HCT116 (cell line): ENCODE data around the gene ECE2. TPM values are rescaled to one million over a fixed set of nuclear protein-coding genes. Genes with fewer than 3 reads are reported as not detected.

Experiments used
- ATAC-seq: fragments of 200-7000 bp; cut with Tn5 transposase; 2 replicates; pipeline ENCODE4 v1.9.1; 2020; ENCODE audit warnings: mild to moderate bottlenecking, moderate library complexity
- BruUV-seq: library from RNA; stranded (reverse); fragments of 400-500 nt; replicated peaks from 2 replicates; lab custom pipeline; 2021; lab: Mats Ljungman, UMichigan
- CTCF ChIA-PET: fragments of 300-600 bp; sonication (Branson Sonifier 250); formaldehyde crosslinking; loops from one replicate; lab custom pipeline; 2021; ENCODE audit warnings: antibody characterized with exemption; lab: Charles Lee
- POLR2A ChIA-PET: fragments of 300-600, 350-600 bp; sonication (Branson Sonifier 250); formaldehyde crosslinking; loops from one replicate; lab custom pipeline; 2021; ENCODE audit warnings: antibody characterized with exemption; lab: Charles Lee
- RAD21 ChIA-PET, 2 experiments: fragments of 300-600 bp; sonication (Branson Sonifier 250); formaldehyde crosslinking; loops; one replicate each; lab custom pipeline; 2023; ENCODE audit warnings: low total read pairs in 2 of 2; ENCODE audit not compliant: uncharacterized antibody in 2 of 2, unreplicated experiment in 2 of 2, low non-redundant PET in 1 of 2; lab: Charles Lee
- DNase-seq: peaks from one replicate; pipeline ENCODE4 v3.0.0-alpha.2; 2010; ENCODE audit warnings: low read depth, low spot score
- H2AFZ ChIP-seq: fragments of 200-600 bp; shearing (Covaris generic), sonication (generic); 2 replicates; pipeline ENCODE4 v1.6.1; 2017; ENCODE audit warnings: low read depth, mixed run types, mixed read lengths, antibody characterized with exemption, low read length; ENCODE audit not compliant: poor library complexity, severe bottlenecking
- H3K27ac ChIP-seq: 2 replicates; pipeline ENCODE4 v1.5.1; 2012; ENCODE audit warnings: low read depth, low read length
- H3K27me3 ChIP-seq: fragments of 200-600 bp; sonication (generic); 2 replicates; pipeline ENCODE4 v1.6.1; 2016; ENCODE audit warnings: mixed run types, low read length, mixed read lengths; ENCODE audit not compliant: insufficient read depth
- H3K36me3 ChIP-seq, 2 experiments: fragments of 200-500 bp in 1 of 2; fragments of 200-600 bp in 1 of 2; sonication (Bioruptor generic) in 1 of 2; sonication (generic) in 1 of 2; 2 replicates each; pipeline versions ENCODE4 v1.5.1 to v1.6.1; 2014 to 2016; ENCODE audit warnings: low read length in 2 of 2, inconsistent platforms in 1 of 2, mixed read lengths in 1 of 2, mixed run types in 1 of 2; ENCODE audit not compliant: insufficient read depth in 2 of 2, control insufficient read depth in 1 of 2
- H3K4me1 ChIP-seq, 2 experiments: fragments of 200-600 bp in 1 of 2; sonication (generic) in 1 of 2; 2 replicates each; pipeline versions ENCODE4 v1.5.1 to v1.6.1; 2012 to 2017; ENCODE audit warnings: low read length in 2 of 2, inconsistent platforms in 1 of 2, mild to moderate bottlenecking in 1 of 2, mixed read lengths in 1 of 2, mixed run types in 1 of 2, moderate library complexity in 1 of 2; ENCODE audit not compliant: insufficient read depth in 2 of 2, control insufficient read depth in 1 of 2
- H3K4me2 ChIP-seq: fragments of 200-600 bp; sonication (generic); 2 replicates; pipeline ENCODE4 v1.6.1; 2017; ENCODE audit warnings: mixed run types, low read length, mixed read lengths
- H3K4me3 ChIP-seq, 2 experiments: fragments of 200-600 bp in 1 of 2; sonication (generic) in 1 of 2; replicated peaks in 1 of 2; 2 replicates each; pipeline ENCODE4 v1.5.1; 2011 to 2016; ENCODE audit warnings: low read length in 2 of 2, control low read depth in 1 of 2, low read depth in 1 of 2, mild to moderate bottlenecking in 1 of 2, mixed read lengths in 1 of 2, mixed run types in 1 of 2
- H3K79me2 ChIP-seq: fragments of 200-600 bp; sonication (generic); 2 replicates; pipeline ENCODE4 v1.6.1; 2017; ENCODE audit warnings: mild to moderate bottlenecking, mixed run types, low read length, moderate library complexity, mixed read lengths; ENCODE audit not compliant: insufficient read depth
- H3K9ac ChIP-seq: fragments of 200-600 bp; sonication (generic); 2 replicates; pipeline ENCODE4 v1.6.1; 2016; ENCODE audit warnings: low read length, mixed read lengths
- H3K9me2 ChIP-seq: fragments of 200-600 bp; sonication (generic), shearing (Covaris generic); 2 replicates; pipeline ENCODE4 v1.6.1; 2017; ENCODE audit warnings: mixed run types, mild to moderate bottlenecking, moderate library complexity; ENCODE audit not compliant: insufficient read depth
- H3K9me3 ChIP-seq, 2 experiments: fragments of 200-500 bp in 1 of 2; fragments of 200-600 bp in 1 of 2; sonication (Bioruptor generic) in 1 of 2; sonication (generic) in 1 of 2; 2 replicates each; pipeline ENCODE4 v1.6.1; 2014 to 2017; ENCODE audit warnings: low read length in 2 of 2, mixed read lengths in 2 of 2, inconsistent platforms in 1 of 2, low read depth in 1 of 2, mild to moderate bottlenecking in 1 of 2, mixed run types in 1 of 2, moderate library complexity in 1 of 2; ENCODE audit not compliant: control insufficient read depth in 1 of 2, insufficient read depth in 1 of 2
- H4K20me1 ChIP-seq: fragments of 200-600 bp; sonication (generic), shearing (Covaris generic); 2 replicates; pipeline ENCODE4 v1.6.1; 2017; ENCODE audit warnings: mixed run types, mild to moderate bottlenecking, moderate library complexity; ENCODE audit not compliant: insufficient read depth
- CEBPB ChIP-seq: IDR thresholded peaks from 2 replicates; pipeline ENCODE4 v1.6.1; 2012; ENCODE audit warnings: low read depth
- POLR2A ChIP-seq: IDR thresholded peaks from 2 replicates; pipeline ENCODE4 v1.7.0; 2011; ENCODE audit warnings: borderline replicate concordance; ENCODE audit not compliant: insufficient read depth, insufficient read length; ENCODE audit errors: extremely low read depth
- RAD21 ChIP-seq: IDR thresholded peaks from 2 replicates; pipeline ENCODE4 v1.6.1; 2012; ENCODE audit warnings: low read depth, mild to moderate bottlenecking
- SIN3A ChIP-seq: IDR thresholded peaks from 2 replicates; pipeline ENCODE4 v1.6.1; 2012; ENCODE audit warnings: low read depth
- SP1 ChIP-seq: IDR thresholded peaks from 2 replicates; pipeline ENCODE4 v1.6.1; 2012; ENCODE audit warnings: low read depth
- YY1 ChIP-seq: IDR thresholded peaks from 2 replicates; pipeline ENCODE4 v1.6.1; 2011; ENCODE audit warnings: low read length, low read depth, moderate library complexity, mild to moderate bottlenecking; ENCODE audit not compliant: insufficient replicate concordance; ENCODE audit errors: extremely low read depth
- ZBTB33 ChIP-seq: IDR thresholded peaks from 2 replicates; pipeline ENCODE4 v1.6.1; 2011; ENCODE audit warnings: mild to moderate bottlenecking, low read length, moderate library complexity; ENCODE audit not compliant: insufficient replicate concordance; ENCODE audit errors: extremely low read depth
- ZNF274 ChIP-seq: fragments of 200-500 bp; sonication (Bioruptor generic); IDR thresholded peaks from 2 replicates; pipeline ENCODE4 v1.6.1; 2014; ENCODE audit warnings: mild to moderate bottlenecking, low read depth, low read length, inconsistent platforms
- intact Hi-C: fragments of 100-400 bp; cut with micrococcal nuclease; formaldehyde crosslinking; loops from 2 replicates; pipeline ENCODE4 v1.10.0; 2022
- total RNA-seq: library from RNA; stranded (reverse); gene quantifications from one replicate; pipeline ENCODE4 v1.2.1, GENCODE V29; 2021; ENCODE audit not compliant: unreplicated experiment
- TF ChIP-seq, protein P1 (sequence below): IDR thresholded peaks from 2 replicates; pipeline ENCODE4 v1.6.1; 2012; ENCODE audit warnings: low read depth
- TF ChIP-seq, protein P2 (sequence below): IDR thresholded peaks from 2 replicates; pipeline ENCODE4 v1.6.1; 2012

Gene ECE2
- total RNA-seq, 1 experiment from 2014 or later = not detected

DNA sequence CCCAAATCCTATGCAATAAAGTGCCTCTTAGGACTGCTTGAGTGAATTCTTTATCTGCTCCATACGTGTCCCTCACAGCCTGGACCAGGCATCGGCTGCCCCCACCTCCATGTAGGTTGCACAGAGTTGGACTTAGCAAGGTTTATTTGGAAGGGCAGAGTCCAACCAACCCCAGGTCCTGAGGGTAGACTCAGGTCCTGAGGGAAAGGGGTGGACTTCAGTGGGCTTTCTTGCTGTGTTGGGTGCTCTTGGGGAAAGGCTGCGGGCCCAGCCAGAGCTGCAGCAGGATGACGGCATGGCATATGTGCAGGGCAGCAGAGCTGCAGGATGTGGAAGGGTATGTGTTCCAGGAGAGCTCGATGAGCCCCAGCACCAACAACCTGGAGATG is 33.5 kb upstream of the ECE2 start:
- Histone ChIP-seq H3K79me2 (peaks cover 21% of the 10 kb centered on the region), H3K27me3 (no peaks in the 10 kb centered on the region), H3K4me2 (no peak overlapping the region), H3K9ac (no peak overlapping the region), H2AFZ (no peak overlapping the region), H3K9me3 (no peaks in the 10 kb centered on the region), H3K4me1 (peaks cover 0 to under 1% of the 10 kb centered on the region in 2 experiments; a peak in 2 of 4 replicates), H3K4me3 (no peak overlapping the region), H4K20me1 (no peaks in the 10 kb centered on the region), H3K36me3 (peaks cover 28 to 38% of the 10 kb centered on the region in 2 experiments; a peak in 3 of 4 replicates), H3K27ac (no peak overlapping the region; the same call in 1 of the 2 replicates), H3K9me2 (no peaks in the 10 kb centered on the region)
- DNase-seq (no peak), ATAC-seq (no peak)
- intact Hi-C loops = no loop called here
- no peak for TF ChIP-seq ZNF274
- TF ChIP-seq RAD21 = no peak
- no peak for TF ChIP-seq ZBTB33
- TF ChIP-seq, protein P1, sequence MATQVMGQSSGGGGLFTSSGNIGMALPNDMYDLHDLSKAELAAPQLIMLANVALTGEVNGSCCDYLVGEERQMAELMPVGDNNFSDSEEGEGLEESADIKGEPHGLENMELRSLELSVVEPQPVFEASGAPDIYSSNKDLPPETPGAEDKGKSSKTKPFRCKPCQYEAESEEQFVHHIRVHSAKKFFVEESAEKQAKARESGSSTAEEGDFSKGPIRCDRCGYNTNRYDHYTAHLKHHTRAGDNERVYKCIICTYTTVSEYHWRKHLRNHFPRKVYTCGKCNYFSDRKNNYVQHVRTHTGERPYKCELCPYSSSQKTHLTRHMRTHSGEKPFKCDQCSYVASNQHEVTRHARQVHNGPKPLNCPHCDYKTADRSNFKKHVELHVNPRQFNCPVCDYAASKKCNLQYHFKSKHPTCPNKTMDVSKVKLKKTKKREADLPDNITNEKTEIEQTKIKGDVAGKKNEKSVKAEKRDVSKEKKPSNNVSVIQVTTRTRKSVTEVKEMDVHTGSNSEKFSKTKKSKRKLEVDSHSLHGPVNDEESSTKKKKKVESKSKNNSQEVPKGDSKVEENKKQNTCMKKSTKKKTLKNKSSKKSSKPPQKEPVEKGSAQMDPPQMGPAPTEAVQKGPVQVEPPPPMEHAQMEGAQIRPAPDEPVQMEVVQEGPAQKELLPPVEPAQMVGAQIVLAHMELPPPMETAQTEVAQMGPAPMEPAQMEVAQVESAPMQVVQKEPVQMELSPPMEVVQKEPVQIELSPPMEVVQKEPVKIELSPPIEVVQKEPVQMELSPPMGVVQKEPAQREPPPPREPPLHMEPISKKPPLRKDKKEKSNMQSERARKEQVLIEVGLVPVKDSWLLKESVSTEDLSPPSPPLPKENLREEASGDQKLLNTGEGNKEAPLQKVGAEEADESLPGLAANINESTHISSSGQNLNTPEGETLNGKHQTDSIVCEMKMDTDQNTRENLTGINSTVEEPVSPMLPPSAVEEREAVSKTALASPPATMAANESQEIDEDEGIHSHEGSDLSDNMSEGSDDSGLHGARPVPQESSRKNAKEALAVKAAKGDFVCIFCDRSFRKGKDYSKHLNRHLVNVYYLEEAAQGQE = no peak
- TF ChIP-seq POLR2A = no peak
- no peak for TF ChIP-seq SIN3A
- no peak for TF ChIP-seq YY1
- TF ChIP-seq CEBPB = no peak
- TF ChIP-seq, protein P2, sequence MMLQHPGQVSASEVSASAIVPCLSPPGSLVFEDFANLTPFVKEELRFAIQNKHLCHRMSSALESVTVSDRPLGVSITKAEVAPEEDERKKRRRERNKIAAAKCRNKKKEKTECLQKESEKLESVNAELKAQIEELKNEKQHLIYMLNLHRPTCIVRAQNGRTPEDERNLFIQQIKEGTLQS = no peak
- no peak for TF ChIP-seq SP1
- CTCF ChIA-PET = interaction anchor here (0.8 to 1.2 kb wide), 3 partner anchors 15 to 98 kb away, joined by 3 to 6 read pairs (median 4); no protein-coding TSS in a partner anchor
- POLR2A ChIA-PET = no interaction called here
- no TSS peak for BruUV-seq
- RAD21 ChIA-PET = no interaction called here
